Measurements from ENCODE around the gene HS6ST2.

DNA sequence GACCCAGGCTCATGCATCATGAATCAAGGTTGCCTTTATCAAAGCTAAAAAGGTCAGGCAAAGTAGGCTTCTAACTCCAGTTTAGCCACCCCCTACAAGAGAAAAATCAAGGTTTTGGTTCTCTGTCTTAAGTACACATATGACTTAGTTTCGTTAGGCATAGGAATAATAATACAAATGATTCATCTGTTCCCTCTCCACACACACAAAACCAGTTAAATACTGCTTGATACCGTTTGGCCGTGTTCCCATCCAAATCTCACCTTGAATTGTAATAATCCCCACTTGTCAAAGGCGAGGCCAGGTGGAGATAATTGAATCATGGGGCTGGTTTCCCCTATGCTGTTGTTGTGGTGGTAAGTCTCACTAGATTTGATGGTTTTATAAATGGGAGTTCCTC is 226.2 kb downstream of the HS6ST2 start:
- no peak for TF ChIP-seq POLR2A (IDR thresholded peaks at IDR 0.05)
- TF ChIP-seq POLR2AphosphoS5 (IDR thresholded peaks at IDR 0.05), result no peak
- TF ChIP-seq, protein P1, sequence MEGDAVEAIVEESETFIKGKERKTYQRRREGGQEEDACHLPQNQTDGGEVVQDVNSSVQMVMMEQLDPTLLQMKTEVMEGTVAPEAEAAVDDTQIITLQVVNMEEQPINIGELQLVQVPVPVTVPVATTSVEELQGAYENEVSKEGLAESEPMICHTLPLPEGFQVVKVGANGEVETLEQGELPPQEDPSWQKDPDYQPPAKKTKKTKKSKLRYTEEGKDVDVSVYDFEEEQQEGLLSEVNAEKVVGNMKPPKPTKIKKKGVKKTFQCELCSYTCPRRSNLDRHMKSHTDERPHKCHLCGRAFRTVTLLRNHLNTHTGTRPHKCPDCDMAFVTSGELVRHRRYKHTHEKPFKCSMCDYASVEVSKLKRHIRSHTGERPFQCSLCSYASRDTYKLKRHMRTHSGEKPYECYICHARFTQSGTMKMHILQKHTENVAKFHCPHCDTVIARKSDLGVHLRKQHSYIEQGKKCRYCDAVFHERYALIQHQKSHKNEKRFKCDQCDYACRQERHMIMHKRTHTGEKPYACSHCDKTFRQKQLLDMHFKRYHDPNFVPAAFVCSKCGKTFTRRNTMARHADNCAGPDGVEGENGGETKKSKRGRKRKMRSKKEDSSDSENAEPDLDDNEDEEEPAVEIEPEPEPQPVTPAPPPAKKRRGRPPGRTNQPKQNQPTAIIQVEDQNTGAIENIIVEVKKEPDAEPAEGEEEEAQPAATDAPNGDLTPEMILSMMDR (IDR thresholded peaks at IDR 0.05), result no peak
- TF ChIP-seq EP300 (IDR thresholded peaks at IDR 0.05; ENCODE audit: low read depth), result no peak
